HG02970 (cell line): ENCODE results near the gene LAMP5.

ENCODE experiments used
- ATAC-seq: cut with Tn5 transposase; IDR thresholded peaks from one replicate; pipeline ENCODE4 v1.9.1; 2021; ENCODE audit warnings: mild to moderate bottlenecking, moderate library complexity, moderate number of reproducible peaks; ENCODE audit not compliant: unreplicated experiment, low FRiP score

Gene LAMP5, protein sequence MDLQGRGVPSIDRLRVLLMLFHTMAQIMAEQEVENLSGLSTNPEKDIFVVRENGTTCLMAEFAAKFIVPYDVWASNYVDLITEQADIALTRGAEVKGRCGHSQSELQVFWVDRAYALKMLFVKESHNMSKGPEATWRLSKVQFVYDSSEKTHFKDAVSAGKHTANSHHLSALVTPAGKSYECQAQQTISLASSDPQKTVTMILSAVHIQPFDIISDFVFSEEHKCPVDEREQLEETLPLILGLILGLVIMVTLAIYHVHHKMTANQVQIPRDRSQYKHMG

DNA sequence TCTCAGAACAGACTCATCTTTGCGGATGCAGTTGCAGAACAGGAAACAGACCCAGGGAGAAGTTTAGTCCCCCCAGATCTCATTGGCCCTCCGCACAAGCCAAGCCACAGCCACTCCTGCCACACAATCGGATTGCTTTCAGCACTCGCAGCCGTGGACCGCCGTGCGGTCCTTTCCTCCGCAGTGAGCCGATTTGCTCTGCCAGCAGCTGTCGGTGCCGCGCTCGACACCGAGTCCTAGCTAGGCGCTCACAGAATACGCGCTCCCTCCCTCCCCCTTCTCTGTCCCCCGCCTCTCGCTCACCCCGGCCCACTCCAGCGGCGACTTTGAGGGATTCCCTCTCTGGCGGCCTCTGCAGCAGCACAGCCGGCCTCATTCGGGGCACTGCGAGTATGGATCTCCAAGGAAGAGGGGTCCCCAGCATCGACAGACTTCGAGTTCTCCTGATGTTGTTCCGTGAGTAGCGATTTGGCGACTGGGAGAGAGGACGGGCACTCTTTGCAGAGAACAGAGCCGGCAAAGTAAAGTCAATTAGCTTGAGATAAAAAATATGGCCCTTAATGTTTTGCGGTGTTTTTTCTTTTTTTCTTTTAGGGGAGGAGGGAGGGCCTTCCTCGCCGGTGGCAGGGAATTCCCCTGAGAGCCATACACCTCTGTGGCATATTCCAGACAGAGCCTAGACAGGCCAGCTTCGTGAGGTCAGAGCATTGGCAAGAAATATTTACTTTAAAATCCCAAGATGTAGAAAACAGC lies at the start of gene LAMP5:
Gene LAMP5, plus strand, starts transcription at position 130 of the 753 bp plus-strand sequence. Its CDS starts 263 bp downstream, at position 393.
- ATAC-seq = no peak

DNA sequence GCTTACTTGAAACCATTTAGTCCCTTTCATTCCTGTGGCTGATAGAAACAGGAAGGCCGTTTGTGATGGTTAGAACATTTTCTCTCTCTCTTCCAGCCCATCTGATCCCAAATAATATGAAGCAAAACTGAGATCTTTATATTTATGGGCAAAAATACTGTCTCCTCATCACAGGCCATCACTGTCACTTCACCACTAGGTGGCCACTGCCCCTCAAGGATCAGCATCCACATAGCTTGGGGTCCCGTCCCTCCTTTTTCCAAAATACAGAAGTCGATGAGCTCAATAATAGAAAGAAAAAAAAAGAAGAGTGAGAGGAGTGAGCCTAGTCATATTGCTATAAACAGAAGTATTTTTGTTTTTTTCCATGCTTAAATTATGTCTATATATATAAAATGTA lies 46.4 kb upstream of the LAMP5 start:
- ATAC-seq = no peak

DNA sequence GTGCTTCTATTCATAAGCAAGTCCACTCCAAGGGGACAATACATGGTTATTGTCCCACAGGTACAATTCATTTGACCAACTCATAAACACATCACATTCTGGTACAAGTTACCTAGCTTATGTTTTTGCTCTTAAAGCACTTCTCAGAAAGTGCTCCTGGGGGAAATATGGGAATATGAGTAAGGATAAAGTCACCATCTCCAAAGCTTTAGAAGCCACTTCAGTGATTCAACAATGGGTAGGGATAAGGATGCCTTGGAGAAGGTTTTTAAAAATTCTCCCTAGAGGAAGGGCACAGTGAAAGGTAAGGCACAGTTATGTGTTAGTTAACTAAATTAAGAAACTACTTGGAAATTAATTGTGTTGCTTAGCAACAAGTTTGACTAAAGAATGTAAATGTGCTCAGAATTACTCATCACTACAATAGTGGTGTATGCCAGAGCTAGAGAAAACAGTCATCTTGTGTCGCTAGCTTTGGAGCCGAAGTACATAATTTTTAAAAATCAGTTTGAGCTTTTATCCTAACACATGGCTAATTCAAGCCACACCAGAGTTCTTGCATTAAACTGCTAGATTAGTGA lies 39.5 kb upstream of the LAMP5 start:
- no peak for ATAC-seq

DNA sequence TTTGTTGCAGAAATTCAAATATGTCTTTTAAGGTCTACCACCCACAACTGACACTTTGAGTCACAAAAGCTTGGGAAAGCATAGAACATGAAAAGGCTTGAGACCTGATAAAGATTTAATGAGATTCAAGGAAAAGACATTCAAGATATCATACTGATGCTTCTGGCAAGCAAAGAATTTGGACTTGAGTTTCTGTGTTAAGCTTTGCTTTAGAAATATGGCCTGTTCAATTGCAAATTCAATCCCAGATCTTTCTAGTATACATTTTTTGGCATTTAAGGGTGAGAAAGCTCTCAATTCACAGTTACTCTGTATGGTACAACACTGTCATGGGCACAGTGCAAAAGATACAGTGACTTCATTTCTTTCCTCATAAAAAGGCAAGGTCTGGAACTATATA lies 38.9 kb upstream of the LAMP5 start:
- no peak for ATAC-seq

DNA sequence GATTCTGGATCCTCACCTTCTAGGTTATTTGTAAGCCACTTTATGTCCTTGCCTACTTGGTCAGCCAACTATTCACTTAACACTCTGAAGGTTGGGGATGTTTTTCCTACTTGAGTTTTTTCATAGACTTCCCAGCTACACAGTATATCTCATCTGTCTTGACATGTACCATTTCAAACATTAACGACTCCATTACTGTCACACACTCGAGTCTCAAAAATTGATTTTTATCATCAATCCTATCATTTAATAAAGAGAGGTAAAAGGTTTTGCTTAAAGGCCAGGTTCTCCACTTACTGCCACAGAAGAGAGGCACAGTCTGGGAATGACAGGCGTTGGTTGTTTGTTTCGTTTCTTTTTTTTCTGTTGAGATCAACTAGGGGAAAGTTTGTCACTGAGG lies 38.2 kb upstream of the LAMP5 start:
- no peak for ATAC-seq

DNA sequence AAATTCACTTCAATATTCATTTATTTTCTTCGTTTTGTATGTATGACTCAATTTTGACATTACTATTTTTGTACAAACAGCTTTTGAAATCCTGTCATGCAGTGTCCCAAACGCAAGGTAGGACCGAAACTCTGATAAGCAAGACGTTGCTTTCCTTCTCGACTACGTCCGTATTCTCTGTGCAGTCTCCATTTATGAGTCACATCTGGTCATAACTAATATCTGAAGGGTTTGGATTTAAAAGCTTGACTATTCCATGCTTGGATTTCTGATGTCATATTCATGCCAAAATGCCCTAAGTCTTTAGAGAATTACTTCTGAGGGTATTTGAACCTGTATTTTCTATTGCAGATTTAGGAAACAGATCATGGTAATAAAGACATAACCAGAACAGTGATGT lies 37.8 kb upstream of the LAMP5 start:
- ATAC-seq = no peak

DNA sequence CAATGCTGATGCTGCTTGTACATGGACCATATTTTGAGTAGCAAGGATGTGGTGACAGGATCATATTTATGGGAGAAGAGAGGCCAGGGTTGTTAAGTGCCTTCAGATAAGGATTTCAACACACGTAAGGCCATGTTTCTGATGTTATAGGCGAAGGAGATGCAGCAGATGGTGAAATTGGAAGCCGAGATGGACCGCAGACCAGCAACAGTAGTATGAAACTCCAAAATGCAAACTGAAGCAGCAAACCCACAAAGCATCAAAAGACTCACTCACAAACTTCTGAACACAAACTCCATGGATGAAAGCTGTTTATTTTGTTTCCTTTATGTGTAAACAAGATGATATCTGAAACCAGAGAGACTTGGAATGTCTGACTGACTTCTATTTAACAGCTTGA lies 35.6 kb upstream of the LAMP5 start:
- ATAC-seq = no peak

DNA sequence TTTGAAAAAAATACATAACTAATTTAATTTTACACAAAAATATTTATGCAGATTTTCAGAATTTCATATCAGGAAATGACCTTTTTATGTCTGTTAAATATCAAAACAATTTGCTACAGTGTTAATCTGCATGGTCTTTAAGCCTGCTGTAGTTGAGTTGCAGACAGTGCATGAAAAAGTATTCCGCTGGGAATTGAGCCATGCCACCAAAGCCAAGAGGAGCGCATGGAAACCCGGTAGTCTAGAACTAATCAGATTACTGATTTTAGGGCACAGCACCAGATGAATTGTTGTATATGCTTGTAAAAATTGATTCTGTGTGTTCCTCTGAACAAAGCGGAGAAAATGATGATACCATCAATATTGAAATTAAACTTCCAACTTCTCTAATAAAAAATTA lies 34.3 kb upstream of the LAMP5 start:
- ATAC-seq = no peak

DNA sequence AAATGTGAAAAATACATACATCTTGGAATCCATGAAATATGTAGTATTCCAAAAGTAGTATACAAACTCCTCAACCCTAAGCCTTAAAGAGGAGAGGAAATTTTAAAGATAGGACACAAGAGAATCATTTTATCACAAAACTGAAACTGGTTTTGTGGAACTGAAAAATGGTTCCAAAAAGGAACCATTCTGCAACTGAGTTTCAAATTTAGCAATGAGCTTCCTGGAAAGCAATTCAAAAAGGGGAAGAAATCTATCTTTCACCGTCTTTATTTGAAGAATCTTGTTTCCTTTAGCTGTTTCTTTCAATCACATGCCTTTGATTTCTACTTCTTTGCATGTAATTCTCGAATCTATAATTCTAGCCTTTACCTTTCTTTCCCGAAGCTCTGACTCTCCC lies 32.2 kb upstream of the LAMP5 start:
- ATAC-seq = no peak

DNA sequence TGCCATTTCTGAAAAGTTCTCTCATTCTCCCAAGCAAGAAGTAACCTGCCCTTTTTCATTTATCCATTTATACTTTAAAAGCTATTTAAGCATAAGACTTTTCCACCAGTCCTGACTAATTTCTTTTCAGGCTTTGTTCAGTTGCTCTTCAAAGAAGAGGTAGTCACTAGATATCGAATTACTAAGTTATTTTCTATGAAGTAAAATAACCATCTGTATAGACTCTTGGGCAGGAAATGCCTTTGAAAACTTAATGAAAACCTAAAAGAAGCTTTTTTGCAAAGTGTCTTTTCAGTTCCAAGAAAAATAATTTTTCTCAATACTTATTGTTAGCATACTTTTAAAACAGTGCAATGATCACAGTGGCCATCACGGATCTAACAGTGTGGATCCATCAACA lies 31.3 kb upstream of the LAMP5 start:
- ATAC-seq = no peak

DNA sequence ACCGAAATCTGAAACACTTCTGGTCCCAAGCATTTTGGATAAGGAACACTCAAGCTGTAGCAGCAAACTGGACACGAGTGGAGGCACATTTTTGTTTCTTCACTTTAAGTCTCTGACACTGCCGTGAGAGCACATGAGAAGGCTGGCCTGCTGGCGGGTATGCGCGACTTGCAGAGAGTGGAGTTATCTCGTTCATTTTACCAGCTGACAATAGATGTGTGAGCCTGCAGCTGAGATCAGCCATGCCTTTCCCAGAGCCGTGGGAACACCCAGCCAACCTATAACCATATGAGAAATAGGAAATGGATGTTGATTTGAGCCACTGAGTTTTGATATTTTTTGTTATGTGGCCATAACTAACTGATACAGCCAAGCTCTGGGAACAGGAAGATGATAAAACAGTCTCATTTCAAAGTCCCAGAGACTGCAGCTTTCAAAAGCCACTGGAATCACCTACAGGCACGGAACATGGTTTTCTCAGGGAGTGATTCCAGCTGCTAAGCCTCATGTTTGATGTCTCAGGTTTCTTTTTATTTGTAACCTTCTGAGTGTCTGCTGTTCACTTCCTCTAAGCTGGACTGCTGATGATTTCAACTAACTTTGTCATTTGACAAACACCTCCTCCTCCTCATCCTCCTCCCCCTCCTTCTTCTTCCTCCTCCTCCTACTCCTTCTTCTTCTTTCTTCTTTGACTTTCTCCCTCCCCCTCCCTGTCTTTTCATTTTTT lies 28.6 kb upstream of the LAMP5 start:
- ATAC-seq = no peak

DNA sequence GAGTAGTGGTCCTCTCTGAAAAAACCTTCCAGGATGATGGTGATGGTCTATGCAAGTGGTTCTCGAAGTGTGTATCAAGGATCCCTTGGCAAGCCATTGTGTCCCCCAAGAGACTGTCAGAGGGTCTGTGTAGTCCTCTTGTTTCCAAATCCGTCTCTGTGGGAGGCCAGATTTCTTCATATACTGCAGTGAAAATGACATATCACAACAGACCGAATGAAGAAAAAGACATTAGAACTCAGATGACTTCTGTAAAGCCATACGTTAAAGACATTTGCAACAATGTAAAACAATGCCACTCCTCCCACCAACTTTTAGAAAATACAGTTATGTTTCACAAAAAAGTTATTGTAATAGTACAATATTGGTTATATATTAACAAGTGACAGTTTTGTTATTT lies 27.2 kb upstream of the LAMP5 start:
- ATAC-seq = no peak

DNA sequence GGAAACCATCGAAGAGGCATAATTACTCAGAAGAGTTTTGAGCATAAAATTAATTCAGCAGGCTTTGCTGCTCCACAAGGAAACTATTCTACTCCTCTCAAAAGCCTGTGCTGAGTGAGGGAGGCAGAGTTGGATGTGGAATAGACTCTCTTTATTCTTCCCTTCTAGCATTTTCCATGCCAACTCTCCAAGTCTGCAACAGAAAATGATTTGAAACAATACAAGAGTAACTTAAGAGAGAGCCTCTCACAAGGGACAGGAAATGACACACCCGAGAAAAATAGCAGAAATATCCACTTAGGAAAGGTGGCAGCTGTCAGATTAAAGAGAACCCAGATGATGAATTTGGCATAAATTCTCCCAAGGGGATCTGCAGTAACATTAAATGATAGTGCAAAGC lies 26.3 kb upstream of the LAMP5 start:
- no peak for ATAC-seq

DNA sequence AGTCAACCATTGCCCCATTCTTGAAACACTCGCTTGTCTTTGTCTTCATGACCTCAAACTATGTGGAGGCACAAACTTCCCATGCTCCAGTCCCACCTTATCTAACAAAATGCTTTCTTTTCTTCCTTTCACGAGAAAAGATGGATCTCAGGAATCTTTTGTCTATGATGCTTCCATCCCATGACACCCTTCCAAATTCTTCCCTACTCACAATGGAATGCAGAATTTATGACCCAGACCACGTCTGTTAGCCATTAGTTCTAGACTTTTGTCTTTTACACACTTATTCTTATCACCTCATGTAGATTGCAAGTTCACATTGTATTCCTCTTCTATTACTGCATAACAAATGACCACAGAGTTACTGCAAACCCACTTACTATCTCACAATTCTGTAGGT lies 24.2 kb upstream of the LAMP5 start:
- ATAC-seq = no peak

DNA sequence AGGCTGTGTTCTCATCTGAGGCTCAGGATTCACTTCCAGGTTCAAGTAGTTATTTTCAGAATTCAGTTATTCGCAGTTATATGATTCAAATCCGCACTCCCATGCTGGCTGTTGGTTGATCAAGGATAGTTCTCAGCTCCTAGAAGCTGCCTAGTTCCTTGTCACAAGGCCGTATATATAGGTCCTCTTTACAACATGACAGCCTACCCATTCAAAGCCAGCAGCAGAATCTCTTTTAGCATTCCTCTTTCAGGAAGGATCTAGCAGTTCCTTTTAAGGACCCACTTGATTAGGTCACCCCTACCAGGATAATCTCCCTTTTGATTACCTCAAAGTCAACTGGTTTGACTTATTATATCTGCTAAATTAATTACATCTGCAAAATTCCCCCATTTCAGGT lies 23.8 kb upstream of the LAMP5 start:
- ATAC-seq = no peak

DNA sequence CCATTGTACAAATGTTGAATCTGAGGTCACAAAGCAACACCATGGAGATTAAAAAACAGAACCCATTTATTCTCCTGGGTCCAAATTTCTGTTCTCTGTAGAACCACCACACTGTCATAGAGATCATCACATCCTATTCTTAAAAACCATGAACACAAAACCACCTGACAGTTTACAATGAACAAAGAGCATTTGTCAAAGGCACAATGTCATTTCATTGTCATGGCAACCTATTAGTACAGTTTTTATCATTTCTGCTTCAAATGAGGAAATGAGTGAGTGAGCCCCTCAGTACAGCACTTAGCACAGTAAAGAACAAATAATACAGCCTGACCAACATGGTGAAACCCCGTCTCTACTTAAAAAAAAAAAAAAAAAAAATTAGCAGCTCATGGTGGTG lies 23.1 kb upstream of the LAMP5 start:
- ATAC-seq = no peak

DNA sequence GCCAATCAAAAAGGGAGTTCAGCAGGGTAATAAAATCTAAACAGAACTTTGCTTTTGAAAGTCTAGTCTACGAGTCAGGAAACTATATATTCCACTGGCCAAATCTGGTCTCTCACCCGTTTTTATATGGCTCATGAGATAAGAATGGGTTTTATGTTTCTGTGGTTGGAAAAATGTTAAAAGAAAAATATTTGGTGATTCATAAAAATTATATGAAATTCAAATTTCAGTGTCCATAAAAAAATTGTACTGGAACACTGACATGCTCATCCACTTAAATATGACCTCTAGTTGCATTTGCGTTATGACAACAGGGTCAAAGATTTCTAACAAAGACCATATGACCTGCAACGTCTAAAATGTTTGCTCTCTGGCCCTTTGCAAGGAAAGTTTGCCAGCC lies 22.3 kb upstream of the LAMP5 start:
- no peak for ATAC-seq

DNA sequence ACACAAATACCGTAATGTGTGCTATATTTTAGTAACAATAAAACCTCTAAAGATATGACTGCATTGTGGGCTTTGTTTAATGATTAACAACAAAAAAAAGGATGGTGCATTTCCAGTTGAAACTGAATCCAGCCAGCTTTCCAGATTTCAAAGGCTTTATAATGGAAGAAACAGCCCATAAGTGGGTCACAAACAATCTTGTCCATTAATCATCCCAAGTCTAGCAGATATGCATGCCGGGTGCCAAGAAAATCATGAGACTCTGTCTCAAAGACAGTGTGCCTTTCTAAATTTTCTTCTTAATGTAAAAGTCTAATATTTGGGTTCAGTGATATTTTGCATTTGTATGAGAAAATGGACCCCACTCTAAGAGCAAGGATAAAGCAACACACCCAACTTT lies 20.6 kb upstream of the LAMP5 start:
- no peak for ATAC-seq

DNA sequence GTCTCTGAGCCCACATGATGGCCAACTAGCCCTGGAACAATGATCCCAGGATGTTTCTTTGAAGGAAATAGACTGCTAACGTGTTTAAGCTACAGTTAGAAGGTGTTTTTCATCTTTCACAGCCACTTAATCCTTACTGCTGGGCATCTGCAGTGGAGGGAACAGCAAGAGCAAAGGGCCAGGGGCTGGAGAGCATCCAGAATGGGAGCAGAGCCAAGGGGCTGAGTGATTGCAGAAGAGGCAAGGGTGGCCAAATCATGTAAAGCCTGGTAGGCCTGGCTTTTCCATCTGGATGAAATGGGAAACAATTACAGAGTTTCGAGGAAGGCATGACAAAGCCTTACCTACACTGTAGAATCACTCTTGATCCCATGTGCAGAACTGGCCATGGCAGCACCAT lies 18.7 kb upstream of the LAMP5 start:
- ATAC-seq = no peak

DNA sequence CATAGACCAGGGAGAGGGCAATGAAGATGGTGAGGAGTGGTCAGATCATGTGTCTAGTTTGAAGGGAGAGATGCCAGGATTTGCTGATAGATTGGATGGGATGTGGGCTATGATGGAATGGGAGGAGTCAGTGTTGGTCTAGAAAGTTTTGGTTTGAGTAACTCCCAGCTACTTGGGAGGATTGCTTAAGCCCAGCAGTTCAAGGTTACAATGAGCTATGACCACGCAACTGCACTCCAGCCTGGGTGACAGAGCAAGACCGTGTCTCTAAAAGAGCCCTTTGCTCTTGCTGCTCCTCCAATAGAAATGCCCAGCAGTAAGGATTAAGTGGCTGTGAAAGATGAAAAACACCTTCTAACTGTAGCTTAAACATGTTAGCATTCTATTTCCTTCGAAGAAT lies 18.2 kb upstream of the LAMP5 start:
- no peak for ATAC-seq

DNA sequence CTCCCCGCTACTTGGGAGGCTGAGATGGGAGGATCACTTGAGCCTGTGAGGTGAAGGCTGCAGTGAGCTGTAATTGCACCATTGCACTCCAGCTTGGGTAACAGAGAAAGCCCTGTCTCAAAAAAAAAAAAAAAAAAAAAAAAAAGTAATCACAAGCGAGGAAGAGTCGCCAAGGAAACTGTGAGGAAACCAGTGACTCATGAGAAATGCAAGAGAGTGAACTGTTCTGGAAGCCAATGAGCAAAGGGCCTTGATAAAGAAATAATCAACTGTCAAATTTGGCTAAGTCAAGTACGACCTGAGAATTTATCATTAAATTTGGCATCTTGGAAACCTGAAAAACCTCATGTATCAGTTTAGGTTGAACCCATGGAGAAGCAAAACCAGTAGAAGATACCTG lies 16.1 kb upstream of the LAMP5 start:
- ATAC-seq = no peak
